Neural progenitor cell (in vitro differentiated cells): ENCODE measurements around the gene RELA.

Experiments used
- EZH2 ChIP-seq: fragments of 200-600 bp; sonication (generic); IDR thresholded peaks from 2 replicates; pipeline ENCODE4 v1.6.1; 2017; ENCODE audit warnings: antibody characterized with exemption, mild to moderate bottlenecking, moderate library complexity
- EZH2phosphoT487 ChIP-seq: fragments of 200-600 bp; sonication (generic); IDR thresholded peaks from 2 replicates; pipeline ENCODE4 v1.6.1; 2017; ENCODE audit warnings: antibody characterized with exemption
- TF ChIP-seq, protein P1 (sequence below): fragments of 200-600 bp; sonication (generic); IDR thresholded peaks from 2 replicates; pipeline ENCODE4 v1.5.1; 2017; ENCODE audit warnings: antibody characterized with exemption, mild to moderate bottlenecking

DNA sequence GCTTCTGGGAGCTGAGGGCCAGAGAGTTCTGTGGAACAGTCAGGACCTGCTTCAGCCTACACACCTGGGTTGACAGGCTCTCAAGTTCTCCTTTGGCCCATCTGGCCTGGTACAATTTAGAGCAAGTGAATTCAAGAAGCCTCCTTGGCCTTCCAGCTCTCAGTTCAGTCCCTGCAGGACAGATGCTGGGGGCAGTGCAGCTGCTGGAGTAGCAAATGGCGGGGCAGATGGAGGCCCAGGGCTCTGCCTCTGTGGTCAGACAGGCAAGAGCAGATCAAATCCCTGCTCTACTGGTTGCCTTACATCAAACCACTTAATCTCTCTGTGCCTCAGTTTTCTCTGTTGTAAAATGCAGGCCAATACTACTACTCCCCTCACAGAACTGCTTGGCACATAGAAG is 58.5 kb downstream of the RELA start:
- TF ChIP-seq, protein P1, sequence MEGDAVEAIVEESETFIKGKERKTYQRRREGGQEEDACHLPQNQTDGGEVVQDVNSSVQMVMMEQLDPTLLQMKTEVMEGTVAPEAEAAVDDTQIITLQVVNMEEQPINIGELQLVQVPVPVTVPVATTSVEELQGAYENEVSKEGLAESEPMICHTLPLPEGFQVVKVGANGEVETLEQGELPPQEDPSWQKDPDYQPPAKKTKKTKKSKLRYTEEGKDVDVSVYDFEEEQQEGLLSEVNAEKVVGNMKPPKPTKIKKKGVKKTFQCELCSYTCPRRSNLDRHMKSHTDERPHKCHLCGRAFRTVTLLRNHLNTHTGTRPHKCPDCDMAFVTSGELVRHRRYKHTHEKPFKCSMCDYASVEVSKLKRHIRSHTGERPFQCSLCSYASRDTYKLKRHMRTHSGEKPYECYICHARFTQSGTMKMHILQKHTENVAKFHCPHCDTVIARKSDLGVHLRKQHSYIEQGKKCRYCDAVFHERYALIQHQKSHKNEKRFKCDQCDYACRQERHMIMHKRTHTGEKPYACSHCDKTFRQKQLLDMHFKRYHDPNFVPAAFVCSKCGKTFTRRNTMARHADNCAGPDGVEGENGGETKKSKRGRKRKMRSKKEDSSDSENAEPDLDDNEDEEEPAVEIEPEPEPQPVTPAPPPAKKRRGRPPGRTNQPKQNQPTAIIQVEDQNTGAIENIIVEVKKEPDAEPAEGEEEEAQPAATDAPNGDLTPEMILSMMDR, result no peak
- TF ChIP-seq EZH2phosphoT487 (no peak), EZH2 (no peak)
